Measurements from ENCODE around the gene KCNK18. TPM values are rescaled to one million over a fixed set of nuclear protein-coding genes. Genes with fewer than 3 reads are reported as not detected.

Gene KCNK18
- total RNA-seq, 2 experiments from 2014 or later, result not detected

DNA sequence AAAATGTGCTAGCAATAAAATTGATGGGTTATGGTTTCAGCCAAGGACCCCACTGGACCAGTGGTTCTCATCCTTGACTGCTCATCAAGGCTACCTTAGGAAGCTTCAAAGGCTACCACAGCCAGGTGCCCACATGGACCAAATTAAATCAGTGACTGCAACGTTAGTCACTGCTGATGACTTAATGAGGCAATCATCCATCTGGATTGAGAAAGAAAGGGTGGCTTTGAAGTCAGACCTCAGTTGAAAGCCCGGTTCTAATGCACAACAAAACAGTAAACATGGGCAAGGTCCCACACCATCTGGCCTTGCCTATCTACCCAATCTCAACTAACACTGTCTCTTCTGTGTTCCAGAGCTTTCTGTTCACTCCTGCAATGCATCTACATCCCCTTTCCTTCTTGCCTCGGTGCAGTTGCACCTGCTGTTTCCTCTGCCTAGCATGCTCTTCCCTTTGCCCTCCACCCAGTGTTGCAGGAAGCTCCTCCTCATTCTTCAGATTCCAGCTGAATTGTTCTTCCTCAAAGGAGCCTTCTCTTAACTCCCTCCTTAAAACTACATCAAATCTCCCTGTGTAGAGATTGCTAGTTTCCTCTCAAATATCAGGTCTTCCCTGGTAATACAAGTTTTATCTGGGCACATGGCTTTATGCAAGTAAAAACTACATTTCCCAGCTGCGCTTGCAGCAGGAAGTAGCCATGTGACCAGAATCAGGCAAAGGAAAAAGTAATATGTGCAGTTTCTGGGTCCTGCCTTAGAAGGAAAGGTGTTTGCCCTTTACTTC, 10.3 kb upstream of the KCNK18 start:
- intact Hi-C loops (cut with DNase I, micrococcal nuclease), result no loop called here
- ChIA-PET CTCF (interaction anchor here (0.6 to 1.7 kb wide), 2 partner anchors 12 to 30 kb away, joined by 4 to 5 read pairs; no protein-coding TSS in a partner anchor), POLR2A (no interaction called here)
- DNase-seq, result no peak
- Mint-ChIP-seq H3K27ac (no peak overlapping the region), H3K27me3 (peaks cover 10% of the 10 kb centered on the region), H3K4me3 (no peak overlapping the region), H3K36me3 (ENCODE audit: low read depth) (no peaks in the 10 kb centered on the region), H3K4me1 (ENCODE audit: low read depth) (no peaks in the 10 kb centered on the region), H3K9me3 (peaks cover 2% of the 10 kb centered on the region)
- ATAC-seq (ENCODE audit: poor library complexity), result no peak
- Histone ChIP-seq H3K4me3 (ENCODE audit: low read length) (no peak overlapping the region), H3K4me1 (ENCODE audit: insufficient read depth, low read length) (no peaks in the 10 kb centered on the region), H3K27ac (ENCODE audit: low read depth in 1 of 2, low read length in 2 of 2) (no peak overlapping the region), H3K9me3 (ENCODE audit: control insufficient read depth in 1 of 2, insufficient read depth in 1 of 2, low read length in 2 of 2) (peaks cover 0 to 5% of the 10 kb centered on the region in 2 experiments), H3K27me3 (ENCODE audit: control insufficient read depth in 1 of 2, insufficient read depth in 2 of 2, low read length in 2 of 2) (no peaks in the 10 kb centered on the region), H3K36me3 (ENCODE audit: insufficient read depth, low read length) (no peaks in the 10 kb centered on the region)
- TF ChIP-seq, protein P1, sequence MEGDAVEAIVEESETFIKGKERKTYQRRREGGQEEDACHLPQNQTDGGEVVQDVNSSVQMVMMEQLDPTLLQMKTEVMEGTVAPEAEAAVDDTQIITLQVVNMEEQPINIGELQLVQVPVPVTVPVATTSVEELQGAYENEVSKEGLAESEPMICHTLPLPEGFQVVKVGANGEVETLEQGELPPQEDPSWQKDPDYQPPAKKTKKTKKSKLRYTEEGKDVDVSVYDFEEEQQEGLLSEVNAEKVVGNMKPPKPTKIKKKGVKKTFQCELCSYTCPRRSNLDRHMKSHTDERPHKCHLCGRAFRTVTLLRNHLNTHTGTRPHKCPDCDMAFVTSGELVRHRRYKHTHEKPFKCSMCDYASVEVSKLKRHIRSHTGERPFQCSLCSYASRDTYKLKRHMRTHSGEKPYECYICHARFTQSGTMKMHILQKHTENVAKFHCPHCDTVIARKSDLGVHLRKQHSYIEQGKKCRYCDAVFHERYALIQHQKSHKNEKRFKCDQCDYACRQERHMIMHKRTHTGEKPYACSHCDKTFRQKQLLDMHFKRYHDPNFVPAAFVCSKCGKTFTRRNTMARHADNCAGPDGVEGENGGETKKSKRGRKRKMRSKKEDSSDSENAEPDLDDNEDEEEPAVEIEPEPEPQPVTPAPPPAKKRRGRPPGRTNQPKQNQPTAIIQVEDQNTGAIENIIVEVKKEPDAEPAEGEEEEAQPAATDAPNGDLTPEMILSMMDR (IDR thresholded peaks at IDR 0.05), result no peak

DNA sequence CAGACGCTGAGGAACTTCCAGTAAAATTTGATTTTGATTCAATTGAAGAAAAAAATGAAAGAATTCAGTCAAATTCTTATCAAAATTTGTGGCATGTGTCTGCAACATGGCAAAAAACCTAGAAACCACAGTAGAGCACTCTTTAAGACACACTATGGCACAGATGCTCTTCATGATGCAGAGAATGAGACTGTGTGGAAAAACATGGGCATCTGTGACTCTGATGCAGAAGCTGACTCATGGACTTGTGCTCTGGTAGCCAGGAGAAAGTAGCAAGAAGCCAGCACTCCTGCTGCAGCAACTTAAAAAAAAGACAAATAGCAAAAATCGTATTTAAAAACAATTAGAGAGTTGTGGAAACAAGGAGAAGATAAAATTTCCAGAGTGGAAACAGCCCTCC, 8.9 kb upstream of the KCNK18 start:
- Mint-ChIP-seq H3K4me1 (ENCODE audit: low read depth) (no peaks in the 10 kb centered on the region), H3K36me3 (ENCODE audit: low read depth) (no peaks in the 10 kb centered on the region), H3K9me3 (peaks cover 2% of the 10 kb centered on the region), H3K4me3 (no peak overlapping the region), H3K27ac (no peak overlapping the region), H3K27me3 (peaks cover 6% of the 10 kb centered on the region)
- CTCF ChIA-PET, result interaction anchor here (1.1 to 1.7 kb wide), 2 partner anchors 14 to 28 kb away, joined by 3 to 5 read pairs; no protein-coding TSS in a partner anchor
- Histone ChIP-seq H3K36me3 (ENCODE audit: insufficient read depth, low read length) (no peaks in the 10 kb centered on the region), H3K4me3 (ENCODE audit: low read length) (no peak overlapping the region), H3K27ac (ENCODE audit: low read depth in 1 of 2, low read length in 2 of 2) (no peak overlapping the region), H3K9me3 (ENCODE audit: control insufficient read depth in 1 of 2, insufficient read depth in 1 of 2, low read length in 2 of 2) (peaks cover 0 to 5% of the 10 kb centered on the region in 2 experiments), H3K27me3 (ENCODE audit: control insufficient read depth in 1 of 2, insufficient read depth in 2 of 2, low read length in 2 of 2) (no peaks in the 10 kb centered on the region), H3K4me1 (ENCODE audit: insufficient read depth, low read length) (no peaks in the 10 kb centered on the region)
- intact Hi-C loops (cut with DNase I, micrococcal nuclease), result no loop called here
- no peak for DNase-seq
- no peak for ATAC-seq (ENCODE audit: poor library complexity)
- TF ChIP-seq, protein P1 (IDR thresholded peaks at IDR 0.05), result no peak
- POLR2A ChIA-PET, result no interaction called here

DNA sequence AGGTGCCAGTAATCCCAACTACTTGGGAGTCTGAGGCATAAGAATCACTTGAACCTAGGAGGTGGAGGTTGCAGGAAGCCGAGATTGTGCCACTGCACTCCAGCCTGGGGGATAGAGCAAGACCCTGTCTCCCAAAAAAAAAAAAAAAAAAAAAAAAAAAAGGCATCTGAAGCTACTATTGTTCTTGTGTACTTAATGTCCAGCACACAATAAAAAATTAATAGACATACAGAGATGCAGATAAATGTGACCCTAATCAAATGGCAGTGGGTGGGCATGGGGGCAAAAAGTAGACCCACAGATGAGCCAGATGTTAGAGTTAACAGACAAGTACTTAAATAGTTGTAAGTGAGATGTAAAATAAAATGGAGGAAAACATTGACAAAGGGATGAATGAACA, 7.7 kb upstream of the KCNK18 start:
- peaks cover 12% of the 10 kb centered on the region for H3K27me3 Mint-ChIP-seq
- no peak for ATAC-seq (ENCODE audit: poor library complexity)

More for the DNA sequence above, 7.7 kb upstream of the KCNK18 start:
- no peak overlapping the region for H3K4me3 ChIP-seq (ENCODE audit: low read length)
- Mint-ChIP-seq H3K9me3 (peaks cover 2% of the 10 kb centered on the region), H3K4me1 (ENCODE audit: low read depth) (no peaks in the 10 kb centered on the region), H3K27ac (no peak overlapping the region), H3K36me3 (ENCODE audit: low read depth) (no peaks in the 10 kb centered on the region), H3K4me3 (no peak overlapping the region)
- no peak overlapping the region for H3K27ac ChIP-seq (ENCODE audit: low read depth in 1 of 2, low read length in 2 of 2)
- intact Hi-C loops (cut with DNase I, micrococcal nuclease), result no loop called here
- H3K9me3 ChIP-seq (ENCODE audit: control insufficient read depth in 1 of 2, insufficient read depth in 1 of 2, low read length in 2 of 2), result peaks cover 0 to 5% of the 10 kb centered on the region in 2 experiments
- H3K4me1 ChIP-seq (ENCODE audit: insufficient read depth, low read length), result no peaks in the 10 kb centered on the region
- TF ChIP-seq, protein P1 (IDR thresholded peaks at IDR 0.05), result no peak
- no peaks in the 10 kb centered on the region for H3K27me3 ChIP-seq (ENCODE audit: control insufficient read depth in 1 of 2, insufficient read depth in 2 of 2, low read length in 2 of 2)
- ChIA-PET POLR2A (no interaction called here), CTCF (interaction anchor here (0.6 to 1.1 kb wide), 2 partner anchors 11 to 15 kb away, joined by 3 read pairs; no protein-coding TSS in a partner anchor)
- no peak for DNase-seq
- H3K36me3 ChIP-seq (ENCODE audit: insufficient read depth, low read length), result no peaks in the 10 kb centered on the region
